Calu3 (cell line): ENCODE data around the gene KRT16. TPM values are rescaled to one million over a fixed set of nuclear protein-coding genes. Genes with fewer than 3 reads are reported as not detected.

ENCODE experiments used
- BruUV-seq: library from RNA; stranded (reverse); fragments of 400-500 nt; replicated peaks from 2 replicates; lab custom pipeline; 2021; lab: Mats Ljungman, UMichigan
- CTCF ChIA-PET: fragments of 300-600 bp; sonication (Branson Sonifier 250); formaldehyde crosslinking; loops from one replicate; lab custom pipeline; 2022; ENCODE audit warnings: antibody characterized with exemption; lab: Charles Lee
- DNase-seq: peaks from one replicate; pipeline ENCODE4 v3.0.0; 2022
- H3K27ac Mint-ChIP-seq: one replicate; pipeline ENCODE4 v1.8.0; 2022; ENCODE audit warnings: mixed read lengths; ENCODE audit not compliant: unreplicated experiment
- H3K27me3 Mint-ChIP-seq: one replicate; pipeline ENCODE4 v1.8.0; 2022; ENCODE audit warnings: mixed read lengths; ENCODE audit not compliant: unreplicated experiment
- H3K36me3 Mint-ChIP-seq: one replicate; pipeline ENCODE4 v1.8.0; 2022; ENCODE audit warnings: mild to moderate bottlenecking, moderate library complexity, mixed read lengths; ENCODE audit not compliant: insufficient read depth, unreplicated experiment
- H3K4me1 Mint-ChIP-seq: one replicate; pipeline ENCODE4 v1.8.0; 2022; ENCODE audit warnings: mild to moderate bottlenecking, low read depth, mixed read lengths; ENCODE audit not compliant: unreplicated experiment
- H3K4me3 Mint-ChIP-seq: one replicate; pipeline ENCODE4 v1.8.0; 2022; ENCODE audit warnings: mild to moderate bottlenecking, low read depth, moderate library complexity, mixed read lengths; ENCODE audit not compliant: unreplicated experiment
- H3K9me3 Mint-ChIP-seq: one replicate; pipeline ENCODE4 v1.8.0; 2022; ENCODE audit warnings: low read depth, mixed read lengths; ENCODE audit not compliant: unreplicated experiment
- intact Hi-C: fragments of 100-400 bp; cut with micrococcal nuclease; formaldehyde crosslinking; loops from one replicate; pipeline ENCODE4 v1.10.0; 2022; ENCODE audit not compliant: unreplicated experiment
- total RNA-seq: library from RNA; stranded (reverse); gene quantifications from 2 replicates; pipeline ENCODE4 v1.2.3, GENCODE V29; 2022
- TF ChIP-seq, protein P1 (sequence below): fragments of 200-600 bp; IDR thresholded peaks from one replicate; pipeline ENCODE4 v1.8.0; 2022; ENCODE audit warnings: antibody characterized with exemption; ENCODE audit not compliant: unreplicated experiment

KRT16 gene
- total RNA-seq, 1 experiment from 2014 or later: 3.8 TPM

GRCh38 chr17:41599680-41600079 is 12.9 kb downstream of the KRT16 start:
- CTCF ChIA-PET: no interaction called here
- no peaks in the 10 kb centered on the region for H3K36me3 Mint-ChIP-seq

GRCh38 chr17:41595585-41595984 is 17.0 kb downstream of the KRT16 start:
- intact Hi-C loops: no loop called here
- no peaks in the 10 kb centered on the region for H3K4me1 Mint-ChIP-seq
- TF ChIP-seq, protein P1, sequence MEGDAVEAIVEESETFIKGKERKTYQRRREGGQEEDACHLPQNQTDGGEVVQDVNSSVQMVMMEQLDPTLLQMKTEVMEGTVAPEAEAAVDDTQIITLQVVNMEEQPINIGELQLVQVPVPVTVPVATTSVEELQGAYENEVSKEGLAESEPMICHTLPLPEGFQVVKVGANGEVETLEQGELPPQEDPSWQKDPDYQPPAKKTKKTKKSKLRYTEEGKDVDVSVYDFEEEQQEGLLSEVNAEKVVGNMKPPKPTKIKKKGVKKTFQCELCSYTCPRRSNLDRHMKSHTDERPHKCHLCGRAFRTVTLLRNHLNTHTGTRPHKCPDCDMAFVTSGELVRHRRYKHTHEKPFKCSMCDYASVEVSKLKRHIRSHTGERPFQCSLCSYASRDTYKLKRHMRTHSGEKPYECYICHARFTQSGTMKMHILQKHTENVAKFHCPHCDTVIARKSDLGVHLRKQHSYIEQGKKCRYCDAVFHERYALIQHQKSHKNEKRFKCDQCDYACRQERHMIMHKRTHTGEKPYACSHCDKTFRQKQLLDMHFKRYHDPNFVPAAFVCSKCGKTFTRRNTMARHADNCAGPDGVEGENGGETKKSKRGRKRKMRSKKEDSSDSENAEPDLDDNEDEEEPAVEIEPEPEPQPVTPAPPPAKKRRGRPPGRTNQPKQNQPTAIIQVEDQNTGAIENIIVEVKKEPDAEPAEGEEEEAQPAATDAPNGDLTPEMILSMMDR: no peak
- CTCF ChIA-PET: interaction anchor here (0.6 kb wide), 1 partner anchor 983 kb away, joined by 3 read pairs; no protein-coding TSS in a partner anchor
- no peak for DNase-seq
- H3K4me3 Mint-ChIP-seq: no peak overlapping the region
- H3K9me3 Mint-ChIP-seq: peaks cover 2% of the 10 kb centered on the region
- H3K36me3 Mint-ChIP-seq: no peaks in the 10 kb centered on the region
- BruUV-seq: no TSS peak
- H3K27ac Mint-ChIP-seq: no peak overlapping the region
- H3K27me3 Mint-ChIP-seq: peaks cover 39% of the 10 kb centered on the region

More at GRCh38 chr17:41599680-41600079, 12.9 kb downstream of the KRT16 start:
- TF ChIP-seq, protein P1: no peak
- intact Hi-C loops: no loop called here
- no peaks in the 10 kb centered on the region for H3K4me1 Mint-ChIP-seq
- no TSS peak for BruUV-seq
- no peaks in the 10 kb centered on the region for H3K9me3 Mint-ChIP-seq
- peaks cover 17% of the 10 kb centered on the region for H3K27me3 Mint-ChIP-seq
- no peak overlapping the region for H3K27ac Mint-ChIP-seq
- no peak overlapping the region for H3K4me3 Mint-ChIP-seq
- no peak for DNase-seq

- peaks cover 2% of the 10 kb centered on the region for H3K9me3 Mint-ChIP-seq
- DNase-seq: no peak
- TF ChIP-seq, protein P1: no peak
- no TSS peak for BruUV-seq
- H3K27me3 Mint-ChIP-seq: peaks cover 47% of the 10 kb centered on the region
- no peak overlapping the region for H3K4me3 Mint-ChIP-seq
- no peaks in the 10 kb centered on the region for H3K36me3 Mint-ChIP-seq
- intact Hi-C loops: no loop called here
- H3K27ac Mint-ChIP-seq: no peak overlapping the region
- H3K4me1 Mint-ChIP-seq: no peaks in the 10 kb centered on the region
- CTCF ChIA-PET: no interaction called here
Observed at GRCh38 chr17:41594363-41594915, 18.1 kb downstream of the KRT16 start.

GRCh38 chr17:41593306-41593981 is 19.1 kb downstream of the KRT16 start:
- intact Hi-C loops: no loop called here
- no peak overlapping the region for H3K27ac Mint-ChIP-seq
- H3K4me1 Mint-ChIP-seq: no peaks in the 10 kb centered on the region
- CTCF ChIA-PET: interaction anchor here (0.6 to 1.8 kb wide), 5 partner anchors 9 to 135 kb away, joined by 3 to 4 read pairs (median 3); no protein-coding TSS in a partner anchor
- no TSS peak for BruUV-seq
- peaks cover 2% of the 10 kb centered on the region for H3K9me3 Mint-ChIP-seq
- H3K27me3 Mint-ChIP-seq: peaks cover 54% of the 10 kb centered on the region
- no peaks in the 10 kb centered on the region for H3K36me3 Mint-ChIP-seq
- DNase-seq: no peak
- no peak overlapping the region for H3K4me3 Mint-ChIP-seq
- TF ChIP-seq, protein P1: no peak
